Heart left ventricle (tissue), 16 donors: ENCODE measurements around the gene SH2D4B. TPM values are rescaled to one million over a fixed set of nuclear protein-coding genes. Genes with fewer than 3 reads are reported as not detected.

Source experiments
- ATAC-seq, 4 donors: fragments of 200-7000 bp; cut with Tn5 transposase; one replicate each; pipeline ENCODE4 v1.9.1; 2020 to 2022; ENCODE audit warnings: moderate library complexity in 4 of 4, mild to moderate bottlenecking in 3 of 4, moderate number of reproducible peaks in 1 of 4
- DNase-seq, 5 donors: peaks; one replicate each; pipeline ENCODE4 v3.0.0-alpha.2; 2020
- H3K27ac ChIP-seq, 12 donors: fragments of 200-600 bp; sonication (generic) in 4 of 12; one replicate each; pipeline versions ENCODE4 v1.5.0 to v1.8.0; 2016 to 2022; ENCODE audit warnings: mild to moderate bottlenecking in 2 of 12
- H3K27me3 ChIP-seq, 9 donors: fragments of 200-600 bp; sonication (generic) in 2 of 9; one replicate each; pipeline versions ENCODE4 v1.5.1 to v1.8.0; 2016 to 2022; ENCODE audit warnings: mild to moderate bottlenecking in 3 of 9
- H3K36me3 ChIP-seq, 9 donors: fragments of 200-600 bp; sonication (generic) in 2 of 9; one replicate each; pipeline versions ENCODE4 v1.5.0 to v1.8.0; 2018 to 2022; ENCODE audit warnings: mild to moderate bottlenecking in 2 of 9
- H3K4me1 ChIP-seq, 12 donors: fragments of 200-600 bp; sonication (generic) in 4 of 12; one replicate each; pipeline versions ENCODE4 v1.5.0 to v1.8.0; 2016 to 2022; ENCODE audit warnings: mild to moderate bottlenecking in 3 of 12
- H3K4me3 ChIP-seq, 12 donors: fragments of 200-600 bp; sonication (generic) in 4 of 12; one replicate each; pipeline versions ENCODE4 v1.5.0 to v1.8.0; 2017 to 2022; ENCODE audit warnings: mild to moderate bottlenecking in 9 of 12, moderate library complexity in 4 of 12
- H3K9me3 ChIP-seq, 12 donors: fragments of 200-600 bp; sonication (generic) in 4 of 12; one replicate each; pipeline versions ENCODE4 v1.5.0 to v1.8.0; 2016 to 2022; ENCODE audit warnings: mild to moderate bottlenecking in 1 of 12
- POLR2A ChIP-seq, 2 donors: fragments of 450-650 bp; IDR thresholded peaks; one replicate each; pipeline ENCODE4 v1.6.1; 2017; ENCODE audit warnings: antibody characterized with exemption in 2 of 2, mild to moderate bottlenecking in 2 of 2, moderate library complexity in 2 of 2
- WGBS, 4 donors: extraction: QIAGEN DNeasy Blood & Tissue Kit in 2 of 4; methylation state at CpG; one replicate each; pipeline versions ENCODE4 v1.1.5 to v1.1.7; 2013 to 2018; 5-methylcytosine and 5-hydroxymethylcytosine counted together
- intact Hi-C, 10 donors: fragments of 100-400 bp; cut with DNase I; formaldehyde crosslinking; loops; one replicate each; pipeline versions ENCODE4 v1.11.1 to v1.14.2; 2022
- polyA plus RNA-seq, 2 donors: library from polyadenylated mRNA; stranded (reverse); fragments of 200-250 nt; gene quantifications; one replicate each; pipeline ENCODE4 v1.2.3, GENCODE V29; 2013
- total RNA-seq, 9 donors: library from RNA; depleted of rRNA in 2 of 9; stranded (reverse); fragments of >200 nt in 2 of 9; fragmentation: NEBNext Ultra II Directional in 3 of 9; extraction: Animal tissue kit (Norgen Biotek cat#: 25700) in 3 of 9; gene quantifications; one replicate each; pipeline versions ENCODE4 v1.1.0 to v1.2.4, GENCODE V29; 2016 to 2023
- TF ChIP-seq, protein P1 (sequence below), 12 donors: fragments of 200-600 bp; sonication (generic) in 4 of 12; IDR thresholded peaks; one replicate each; pipeline versions ENCODE4 v1.5.0 to v1.8.0; 2018 to 2022; ENCODE audit warnings: antibody characterized with exemption in 12 of 12, mild to moderate bottlenecking in 5 of 12
- donor health status: ischemic (EF 13 %, LVEDD 7.1; RV severe dilation, severe dysfunction).
- donor health status: healthy with polysubstance abuse.
- donor health status: DM: no; HTN: yes; CAD: no.
- donor health status: DM: no; HTN: no; CAD: no.
- donor health status: ischemic (EF 25% LVEDD 6.9; RV normal size, moderate dysfunction).
- donor health status: ischemic (EF 25% LVEDD 5.7; RV mildly dilated, moderate dysfunction).
- donor health status: healthy.
- donor health status: DM: yes; HTN: yes; CAD: no.
- donor health status: ischemic (EF 35%, LVEDD 5.7; RV mildly dilated, moderate dysfunction).
- donor health status: nonischemic (EF 11% LVEDD 7.7; RV severe dilation, severe dysfunction).
- donor health status: DM: yes; HTN: yes; CAD: no.
- donor health status: PGD.
- donor health status: ischemic (EF 29% LVEDD 5.4; RV normal size, mild dysfunction).
- donor health status: nonischemic (EF 23%, LVEDD 6.1; RV moderate dilation, normal function).

Gene SH2D4B
- total and polyA plus RNA-seq, 11 donors: 0.19 TPM; not detected in 10

DNA sequence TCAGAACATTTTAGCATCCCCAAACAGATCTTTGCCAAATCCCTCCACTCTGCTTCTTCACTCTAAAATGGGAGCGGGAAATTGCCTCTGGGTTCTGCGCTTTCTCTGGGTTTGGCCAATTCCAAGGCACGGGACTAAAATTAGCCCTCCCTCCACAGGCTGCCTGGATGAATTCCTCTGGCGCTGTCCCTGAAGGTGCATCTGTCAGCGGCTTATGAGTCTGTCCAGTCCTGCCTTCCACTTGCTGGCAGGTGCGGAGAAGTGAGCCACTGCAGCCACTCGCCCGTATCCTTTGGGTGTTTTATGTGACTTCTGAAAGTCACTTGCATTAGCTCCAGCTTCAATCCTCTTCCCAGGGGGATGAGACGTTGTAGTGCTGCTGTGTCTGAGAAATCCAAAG lies 121.6 kb downstream of the SH2D4B start:
- ATAC-seq (peak in 3 of 4 donors; percentile 45 to 55 (median 52)), DNase-seq (peak in 1 of 5 donors; percentile 57)
- Histone ChIP-seq H3K4me1 (peaks cover 0 to 35% (median 6%) of the 10 kb centered on the region in 12 donors), H3K4me3 (no peak overlapping the region), H3K36me3 (no peaks in the 10 kb centered on the region), H3K27me3 (no peaks in the 10 kb centered on the region), H3K9me3 (peaks cover 0 to 30% (median 9%) of the 10 kb centered on the region in 12 donors), H3K27ac (no peak overlapping the region)
- TF ChIP-seq, protein P1, sequence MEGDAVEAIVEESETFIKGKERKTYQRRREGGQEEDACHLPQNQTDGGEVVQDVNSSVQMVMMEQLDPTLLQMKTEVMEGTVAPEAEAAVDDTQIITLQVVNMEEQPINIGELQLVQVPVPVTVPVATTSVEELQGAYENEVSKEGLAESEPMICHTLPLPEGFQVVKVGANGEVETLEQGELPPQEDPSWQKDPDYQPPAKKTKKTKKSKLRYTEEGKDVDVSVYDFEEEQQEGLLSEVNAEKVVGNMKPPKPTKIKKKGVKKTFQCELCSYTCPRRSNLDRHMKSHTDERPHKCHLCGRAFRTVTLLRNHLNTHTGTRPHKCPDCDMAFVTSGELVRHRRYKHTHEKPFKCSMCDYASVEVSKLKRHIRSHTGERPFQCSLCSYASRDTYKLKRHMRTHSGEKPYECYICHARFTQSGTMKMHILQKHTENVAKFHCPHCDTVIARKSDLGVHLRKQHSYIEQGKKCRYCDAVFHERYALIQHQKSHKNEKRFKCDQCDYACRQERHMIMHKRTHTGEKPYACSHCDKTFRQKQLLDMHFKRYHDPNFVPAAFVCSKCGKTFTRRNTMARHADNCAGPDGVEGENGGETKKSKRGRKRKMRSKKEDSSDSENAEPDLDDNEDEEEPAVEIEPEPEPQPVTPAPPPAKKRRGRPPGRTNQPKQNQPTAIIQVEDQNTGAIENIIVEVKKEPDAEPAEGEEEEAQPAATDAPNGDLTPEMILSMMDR (IDR thresholded peaks at IDR 0.05): no peak
- TF ChIP-seq POLR2A (IDR thresholded peaks at IDR 0.05): no peak
- intact Hi-C loops: loop anchor here in 2 of 10 donors (5.0 kb wide), 2 partner anchors 212 to 217 kb away; no protein-coding TSS in a partner anchor
- 53 to 75% (median 59%) methylated on average over 8 to 9 of the region's 9 CpGs for WGBS, 4 donors

DNA sequence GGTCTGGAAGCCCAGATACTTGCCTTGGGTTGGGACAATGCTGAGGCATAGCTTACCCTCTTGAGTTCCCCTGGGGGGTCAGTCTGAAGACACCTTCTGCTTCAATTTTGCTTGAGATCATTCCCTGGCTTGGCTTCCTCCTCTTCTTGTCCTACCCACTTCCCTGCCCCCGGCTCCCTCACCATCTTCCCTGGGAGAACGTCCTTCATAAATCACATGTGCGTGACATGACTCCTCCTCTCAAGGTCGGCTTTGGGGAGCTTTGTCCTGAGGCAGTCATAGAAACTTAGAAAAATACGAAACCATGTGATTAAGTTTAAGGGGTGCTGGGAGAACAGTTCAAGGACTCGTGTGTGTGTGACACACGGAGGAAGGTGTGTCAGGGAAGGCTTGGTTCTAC lies 122.6 kb downstream of the SH2D4B start:
- intact Hi-C loops: loop anchor here in 7 of 10 donors (5.0 to 10.0 kb wide), 5 partner anchors 213 to 275 kb away; no protein-coding TSS in a partner anchor
- DNase-seq (no peak), ATAC-seq (no peak)
- no peak overlapping the region for H3K27ac ChIP-seq
- peaks cover 0 to 38% (median 6%) of the 10 kb centered on the region in 12 donors for H3K4me1 ChIP-seq
- TF ChIP-seq, protein P1 (IDR thresholded peaks at IDR 0.05): no peak
- TF ChIP-seq POLR2A (IDR thresholded peaks at IDR 0.05): no peak
- no peak overlapping the region for H3K4me3 ChIP-seq
- 81 to 84% (median 83%) methylated on average over 7 of the region's 7 CpGs for WGBS, 4 donors
- H3K27me3 ChIP-seq: no peaks in the 10 kb centered on the region
- peaks cover 0 to 20% (median 6%) of the 10 kb centered on the region in 12 donors for H3K9me3 ChIP-seq
- H3K36me3 ChIP-seq: no peaks in the 10 kb centered on the region

- Histone ChIP-seq H3K4me1 (peaks cover 0 to 38% (median 6%) of the 10 kb centered on the region in 12 donors), H3K27me3 (no peaks in the 10 kb centered on the region), H3K27ac (no peak overlapping the region), H3K36me3 (no peaks in the 10 kb centered on the region), H3K9me3 (peaks cover 0 to 16% (median 4%) of the 10 kb centered on the region in 12 donors), H3K4me3 (no peak overlapping the region)
- ATAC-seq (peak in 2 of 4 donors; percentile 3 to 62), DNase-seq (peak in 1 of 5 donors; percentile 38)
- intact Hi-C loops: loop anchor here in 7 of 10 donors (5.0 to 10.0 kb wide), 5 partner anchors 213 to 276 kb away; no protein-coding TSS in a partner anchor
- TF ChIP-seq, protein P1 (IDR thresholded peaks at IDR 0.05): no peak
- 83 to 87% (median 84%) methylated on average over 7 of the region's 7 CpGs for WGBS, 4 donors
Observed at GRCh38 chr10:80660736-80661135, 123.0 kb downstream of the SH2D4B start.

DNA sequence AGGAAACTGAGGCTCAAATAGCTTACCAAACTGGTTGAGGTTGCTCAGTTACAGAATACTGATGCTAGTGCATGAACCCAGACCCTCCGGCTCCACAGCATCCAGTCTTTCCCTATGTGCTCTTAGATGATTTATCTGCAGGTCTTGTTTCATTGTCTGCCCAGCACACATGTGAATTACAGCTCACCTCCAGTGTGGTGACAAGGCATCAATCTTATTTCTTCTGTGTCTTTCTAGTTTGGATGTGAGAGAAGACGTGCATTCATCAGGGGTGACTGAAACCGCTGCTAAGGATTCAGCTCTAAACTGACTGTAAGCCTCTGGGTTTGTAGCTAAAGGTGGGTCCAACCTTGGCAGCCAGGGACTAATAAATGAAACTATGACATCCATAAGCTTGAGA lies 123.8 kb downstream of the SH2D4B start:
- Histone ChIP-seq H3K4me1 (peaks cover 0 to 38% (median 6%) of the 10 kb centered on the region in 12 donors), H3K27me3 (no peaks in the 10 kb centered on the region), H3K36me3 (no peaks in the 10 kb centered on the region), H3K4me3 (no peak overlapping the region), H3K27ac (no peak overlapping the region), H3K9me3 (peaks cover 0 to 8% (median 0%) of the 10 kb centered on the region in 12 donors)
- ATAC-seq (no peak), DNase-seq (no peak)
- TF ChIP-seq, protein P1 (IDR thresholded peaks at IDR 0.05): no peak
- no peak for TF ChIP-seq POLR2A (IDR thresholded peaks at IDR 0.05)
- WGBS, 4 donors: 96 to 100% (median 98%) methylated on average over 3 of the region's 3 CpGs
- intact Hi-C loops: loop anchor here in 7 of 10 donors (5.0 to 10.0 kb wide), 5 partner anchors 214 to 277 kb away; no protein-coding TSS in a partner anchor
